COLO829 (cell line): Measurements from ENCODE around the gene CLSTN2.
"Not testable (repeated sequence)": the region's sequence is repeated elsewhere in the genome, so short reads cannot be mapped to it uniquely, and the experiment has no call there.

ENCODE experiments used
- DNase-seq: peaks from one replicate; pipeline ENCODE4 v3.0.0; 2012; ENCODE audit warnings: low spot score

Gene CLSTN2

GRCh38 chr3:140384028-140384771 is 449.2 kb downstream of the CLSTN2 start:
- no peak for DNase-seq

DNA sequence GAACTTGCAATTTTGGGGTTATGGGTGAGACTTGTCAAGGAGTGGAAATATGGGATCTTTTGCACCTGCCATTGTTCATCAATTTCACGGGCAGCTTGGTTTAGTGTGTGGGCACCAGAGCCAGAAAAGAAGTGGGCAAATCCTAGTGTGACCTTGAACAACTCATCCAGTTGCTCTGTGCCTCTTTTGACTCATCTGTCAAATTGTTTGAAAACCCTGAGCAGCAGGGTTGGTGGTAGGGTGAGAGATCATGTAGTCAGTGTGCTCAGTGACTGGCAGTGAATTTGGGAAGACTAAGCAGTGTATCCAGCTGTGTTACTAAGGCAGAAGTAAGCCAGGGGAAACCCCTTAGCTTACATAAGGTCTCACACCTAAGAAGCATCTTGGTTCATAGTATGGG is 449.9 kb downstream of the CLSTN2 start:
- no peak for DNase-seq

- DNase-seq, result no peak
Observed at GRCh38 chr3:140386357-140387100, 451.5 kb downstream of the CLSTN2 start.

GRCh38 chr3:140387244-140387643 is 452.3 kb downstream of the CLSTN2 start:
- DNase-seq, result no peak

- no peak for DNase-seq
Observed at GRCh38 chr3:140388202-140388922, 453.4 kb downstream of the CLSTN2 start.

DNA sequence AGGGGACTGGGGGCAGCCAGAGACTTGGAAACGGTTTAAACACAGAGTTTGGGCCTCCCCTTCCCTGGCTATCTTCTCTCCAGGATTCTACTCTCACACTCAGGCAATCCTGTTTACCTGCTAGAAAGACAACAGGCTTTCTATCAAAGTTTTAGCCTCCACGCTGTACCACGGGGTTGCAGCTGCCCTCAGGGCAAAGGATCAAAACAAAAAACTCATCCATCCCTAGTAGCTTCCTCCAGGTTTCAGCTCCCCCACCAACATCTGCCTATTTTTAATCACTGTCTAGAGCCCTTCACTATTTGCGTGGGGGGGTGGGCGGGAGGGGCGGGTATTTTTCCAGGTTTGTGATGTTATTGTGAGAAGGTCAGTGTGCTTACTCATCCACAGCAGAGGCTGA is 456.1 kb downstream of the CLSTN2 start:
- peak; percentile 17 for DNase-seq

DNA sequence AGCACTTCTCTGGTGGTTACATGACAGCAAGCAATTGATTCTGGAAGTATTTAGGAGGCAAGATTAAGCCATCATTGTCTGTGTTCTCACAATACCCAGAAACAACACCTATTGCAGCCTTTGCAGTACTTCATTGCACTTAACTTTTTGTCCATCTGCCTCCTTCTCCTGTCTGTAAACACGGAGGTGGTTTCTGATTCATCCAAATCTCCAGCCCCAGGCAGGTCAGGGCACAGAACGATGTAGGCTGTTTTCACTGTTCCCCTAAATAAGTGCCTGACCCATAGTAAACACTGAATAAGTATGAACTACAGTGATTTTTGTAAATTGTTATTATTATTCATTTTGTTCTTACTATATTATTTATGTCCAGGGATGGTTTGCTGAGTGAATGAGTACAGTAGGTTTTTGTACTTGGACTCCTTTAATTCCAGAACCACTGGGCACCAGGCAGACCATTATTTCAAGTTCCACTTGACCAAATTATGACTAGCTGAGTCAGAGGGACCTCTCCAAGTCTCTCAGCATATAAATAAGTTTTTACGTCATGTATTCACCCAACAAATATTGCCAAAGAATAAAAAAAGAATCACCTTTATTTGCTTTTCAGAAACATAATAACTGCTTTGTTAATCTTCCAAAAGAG is 459.6 kb downstream of the CLSTN2 start:
- DNase-seq, result no peak

DNA sequence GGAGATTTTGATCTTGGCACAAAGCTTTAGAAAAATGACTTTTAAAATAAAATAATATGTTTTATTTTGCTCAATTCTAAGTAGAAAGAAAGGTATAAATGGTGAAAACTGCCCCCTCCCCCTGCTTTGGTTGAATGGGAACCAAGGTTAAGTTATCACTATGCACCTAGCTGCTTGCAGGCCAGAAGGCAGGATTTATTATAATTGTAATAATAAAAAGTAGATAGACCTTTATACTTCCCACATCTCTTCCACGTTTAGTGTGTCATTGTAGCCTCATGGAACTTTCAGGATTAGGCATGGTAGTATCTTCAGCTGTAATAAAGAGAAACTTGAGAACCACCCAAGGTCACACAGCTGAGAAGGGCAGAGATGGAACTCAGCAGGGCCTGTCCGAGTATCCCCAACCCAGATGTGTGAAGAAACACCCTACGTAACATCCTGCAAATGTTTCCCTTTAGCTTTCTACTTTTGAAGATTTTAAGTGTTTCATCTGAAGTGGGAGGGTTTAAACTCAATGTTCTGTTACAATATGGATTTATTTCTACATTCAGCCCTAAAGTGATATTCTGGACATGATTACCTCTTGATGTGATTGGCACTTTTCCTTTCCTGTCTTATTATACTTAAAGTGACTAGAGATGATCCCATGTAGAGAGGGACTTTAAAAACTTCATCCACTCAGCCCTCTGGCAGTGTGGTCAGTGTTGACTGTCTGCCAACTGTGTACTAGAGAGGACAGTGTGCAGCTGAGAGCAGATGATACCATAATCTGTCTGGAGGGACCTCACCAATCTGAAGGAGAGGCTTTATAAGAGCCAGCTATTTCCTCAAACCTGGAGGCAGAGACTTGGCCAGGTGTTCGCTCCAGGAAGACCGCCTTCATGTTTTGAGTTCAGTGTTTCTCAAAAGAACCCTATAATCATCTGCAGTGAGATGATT is 460.4 kb downstream of the CLSTN2 start:
- no peak for DNase-seq

GRCh38 chr3:140396110-140396509 is 461.1 kb downstream of the CLSTN2 start:
- DNase-seq, result no peak

DNA sequence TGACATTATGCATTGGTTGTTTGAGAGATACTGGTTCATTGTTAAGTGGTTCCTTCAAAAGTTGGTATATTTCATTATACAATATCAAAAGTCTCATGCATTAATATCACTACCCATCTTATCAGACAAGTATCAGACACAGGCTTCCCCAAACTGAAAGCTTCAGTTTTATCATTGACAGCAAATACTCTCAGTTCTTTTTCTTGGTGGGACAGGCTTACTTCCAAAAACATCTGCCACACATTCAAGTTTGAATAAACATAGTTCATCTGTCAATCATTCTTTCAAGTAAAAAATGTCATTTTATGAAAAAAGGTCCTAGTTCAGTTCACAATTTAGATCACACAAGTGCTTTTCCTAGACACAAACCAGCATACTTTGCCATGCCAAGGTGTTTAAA is 462.9 kb downstream of the CLSTN2 start:
- DNase-seq, result no peak

DNA sequence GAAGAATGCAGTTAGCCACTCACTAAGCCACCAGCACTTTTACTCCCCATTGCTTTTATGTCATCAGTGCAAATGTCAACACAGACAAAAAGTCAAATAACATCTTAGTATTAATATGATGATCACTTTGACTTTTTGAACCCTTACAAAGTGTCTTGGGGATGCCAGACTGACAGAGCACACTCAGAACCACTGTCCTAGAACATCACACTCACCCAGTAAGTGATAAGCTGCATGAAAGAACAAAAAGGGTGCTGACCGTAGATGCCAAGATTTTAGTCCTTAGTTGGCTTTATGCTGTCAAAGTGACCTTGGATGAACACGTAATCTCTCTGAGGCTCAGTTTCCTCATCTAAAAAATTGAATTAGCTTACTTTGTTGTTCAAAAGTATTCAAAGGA is 463.4 kb downstream of the CLSTN2 start:
- no peak for DNase-seq

DNA sequence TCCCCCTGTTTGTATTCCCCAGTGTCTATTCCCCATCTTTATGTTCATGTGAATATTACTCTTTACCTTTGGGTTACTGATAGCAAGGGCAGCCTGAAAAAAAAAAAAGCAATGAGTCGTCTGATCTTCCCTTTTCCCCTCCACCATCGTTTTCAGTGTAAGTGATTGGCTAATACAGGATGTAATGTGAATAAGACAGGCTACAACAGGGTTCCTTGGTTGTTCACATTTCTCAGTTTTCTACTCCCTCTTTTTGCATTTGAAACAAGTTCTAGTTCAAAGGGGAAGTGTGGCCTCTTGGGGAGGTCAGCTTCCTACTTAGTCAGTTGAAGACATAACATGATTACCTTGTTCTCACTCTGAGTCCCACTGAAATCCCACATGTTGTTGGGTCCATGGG is 464.9 kb downstream of the CLSTN2 start:
- DNase-seq, result no peak

DNA sequence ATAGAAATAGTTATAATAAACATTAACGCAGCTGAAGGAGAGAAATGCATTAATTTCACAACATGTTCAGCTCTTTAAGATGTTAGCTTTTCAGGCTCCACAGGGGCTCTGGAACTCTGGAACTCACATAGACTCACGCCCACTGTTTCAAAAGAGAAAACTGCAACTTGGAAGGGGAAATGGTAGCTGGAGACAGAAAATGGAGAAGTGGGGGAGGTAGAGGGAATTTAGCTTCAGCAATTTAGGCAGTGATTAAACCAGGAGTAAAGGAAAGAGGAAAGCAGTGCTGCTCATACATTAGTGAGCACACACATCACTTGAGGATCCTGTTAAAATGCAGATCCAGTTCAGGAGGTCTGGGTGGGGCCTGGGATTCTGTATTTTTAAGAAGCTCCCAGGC is 468.1 kb downstream of the CLSTN2 start:
- no peak for DNase-seq

GRCh38 chr3:140403608-140404007 is 468.6 kb downstream of the CLSTN2 start:
- no peak for DNase-seq

DNA sequence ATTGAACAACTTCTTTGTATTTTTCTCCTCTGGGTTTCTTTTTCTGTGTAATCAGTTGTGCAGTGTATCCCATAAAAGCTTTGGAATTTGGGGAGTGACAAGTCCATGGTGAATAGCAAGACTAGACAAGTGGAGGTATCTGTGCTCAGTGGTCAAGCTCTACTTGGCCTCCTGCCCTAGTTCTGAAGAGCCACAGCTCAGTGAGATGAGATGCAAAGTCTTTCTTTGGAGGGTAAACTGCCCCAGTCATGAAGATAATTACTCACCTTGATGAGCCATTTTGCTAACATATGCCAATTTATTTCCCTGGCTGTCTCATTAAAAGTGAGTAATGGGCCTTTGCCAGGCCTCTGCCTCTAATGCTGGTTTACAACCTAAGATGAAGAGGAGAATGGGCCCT is 471.7 kb downstream of the CLSTN2 start:
- DNase-seq, result no peak

DNA sequence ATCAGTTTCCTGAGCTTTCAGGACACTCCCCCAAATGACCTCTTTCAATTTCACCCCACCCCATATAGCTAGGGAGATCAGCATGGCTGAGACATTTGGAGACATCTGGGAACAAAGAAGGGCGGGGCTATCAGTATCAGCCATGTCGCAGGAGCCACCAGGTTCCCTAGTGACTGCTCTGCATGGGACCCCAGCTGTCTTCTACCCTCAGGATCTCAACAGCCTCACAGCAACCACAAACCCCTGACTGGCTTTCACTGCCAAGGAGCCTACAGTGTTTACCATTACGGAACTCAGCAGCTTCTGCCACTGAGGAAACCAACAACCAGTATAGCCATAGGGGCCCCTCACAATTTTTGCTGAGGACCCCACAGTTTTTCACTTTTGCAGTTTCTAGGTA is 473.3 kb downstream of the CLSTN2 start:
- no peak for DNase-seq

DNA sequence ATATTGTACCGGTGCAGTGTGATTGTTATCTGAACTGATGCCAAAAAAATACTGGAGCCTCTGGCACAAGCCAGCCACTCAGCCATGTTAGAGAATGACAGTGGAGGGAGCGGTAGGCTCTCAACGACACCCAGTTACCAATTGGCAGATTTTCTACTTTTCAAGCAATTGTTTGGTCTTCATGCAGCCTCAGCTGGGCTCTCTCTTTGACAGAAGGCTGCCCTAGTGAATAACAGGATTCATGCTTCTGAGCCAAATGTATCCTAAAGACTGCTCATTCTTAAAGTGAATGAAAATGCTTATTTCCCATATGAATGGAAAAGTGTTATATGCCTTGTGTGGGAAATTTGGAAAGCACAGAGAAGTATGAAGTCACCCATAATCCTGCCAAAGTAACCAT is 481.7 kb downstream of the CLSTN2 start:
- DNase-seq, result no peak

DNA sequence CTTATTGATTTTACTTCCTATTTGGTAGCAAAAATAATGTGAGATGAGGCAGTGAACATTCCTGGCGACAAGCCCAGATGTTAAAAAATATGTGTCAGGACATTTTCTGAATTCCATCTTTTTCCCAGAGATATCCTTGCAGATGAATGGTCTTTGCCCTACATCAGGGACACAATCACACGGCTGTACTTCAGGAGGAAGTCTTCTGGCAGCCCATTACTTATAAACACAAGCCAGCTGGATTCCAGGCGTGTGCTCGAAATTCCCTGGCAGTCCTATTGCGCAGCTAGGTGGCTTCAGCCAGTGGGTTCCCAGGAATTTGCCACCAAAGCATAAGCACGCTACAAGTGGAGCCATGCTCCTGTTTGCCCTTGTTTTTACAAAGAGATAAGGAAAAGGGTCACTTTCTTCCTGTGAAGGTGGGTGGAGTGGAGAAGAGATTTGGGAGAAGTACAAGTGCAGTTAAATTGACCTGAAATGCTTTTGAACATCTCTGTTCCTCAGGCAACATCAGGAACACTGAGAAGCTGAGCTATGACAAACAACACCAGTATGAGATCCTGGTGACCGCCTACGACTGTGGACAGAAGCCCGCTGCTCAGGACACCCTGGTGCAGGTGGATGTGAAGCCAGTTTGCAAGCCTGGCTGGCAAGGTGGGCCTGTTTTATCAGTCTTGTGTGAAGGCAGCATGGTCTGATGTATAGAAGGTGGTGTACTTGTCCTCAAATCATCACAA is 485.8 kb downstream of the CLSTN2 start:
- DNase-seq, result peak; percentile 8

DNA sequence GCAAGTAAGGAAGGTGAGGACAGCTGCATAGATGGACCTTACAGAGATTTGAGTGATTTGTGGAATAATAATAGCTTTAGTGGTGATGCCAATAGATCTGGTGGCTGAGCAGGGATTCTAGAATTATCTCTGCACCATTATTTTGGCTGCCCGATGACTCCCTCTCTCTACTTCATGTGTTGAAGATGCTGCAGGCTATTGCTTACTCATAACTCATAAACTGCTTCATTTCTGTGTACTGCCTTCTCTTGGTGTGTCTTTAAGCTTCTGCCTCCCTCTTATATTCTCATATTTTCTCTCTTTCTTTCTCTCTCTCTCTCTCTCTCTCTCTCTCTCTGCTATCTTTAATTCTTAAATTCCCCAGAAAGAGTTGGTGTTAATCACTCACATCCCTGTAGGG is 486.9 kb downstream of the CLSTN2 start:
- DNase-seq, result no peak

GRCh38 chr3:140423146-140423545 is 488.2 kb downstream of the CLSTN2 start:
- DNase-seq, result no peak

GRCh38 chr3:140423574-140423973 is 488.6 kb downstream of the CLSTN2 start:
- not testable (repeated sequence) for DNase-seq
